ENCODE results near the gene SREBF2. TPM values are rescaled to one million over a fixed set of nuclear protein-coding genes. Genes with fewer than 3 reads are reported as not detected.

SREBF2 gene
- total RNA-seq, 2 experiments from 2014 or later: 167 to 312 TPM

DNA sequence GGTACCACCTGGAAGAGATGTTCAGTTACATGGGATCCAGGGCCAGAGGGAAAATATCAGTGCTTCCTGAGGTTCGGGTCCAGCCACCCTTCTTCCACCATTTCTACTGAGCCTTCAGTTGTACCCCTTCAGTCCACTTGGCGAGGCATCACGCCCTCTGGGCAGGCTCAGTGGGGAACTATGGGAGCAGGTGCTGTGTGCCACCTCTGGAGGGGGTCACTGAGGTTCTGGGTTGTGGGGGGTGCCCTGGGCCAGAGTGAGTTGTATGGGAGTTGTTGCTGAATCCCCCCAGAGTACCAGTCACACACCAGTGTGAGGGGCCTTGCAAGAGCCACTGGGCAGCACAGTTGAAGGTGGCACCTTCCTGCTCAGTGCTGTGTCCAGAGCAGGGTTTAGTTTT is 2.7 kb upstream of the SREBF2 start:
- intact Hi-C loops (cut with micrococcal nuclease; ENCODE audit: unreplicated experiment): loop anchor here (5.0 kb wide), 1 partner anchor 92 kb away; no protein-coding TSS in a partner anchor
- ChIA-PET CTCF (ENCODE audit: unreplicated experiment) (interaction anchor here (1.0 kb wide), 1 partner anchor 32 kb away, joined by 3 read pairs; no protein-coding TSS in a partner anchor), POLR2A (interaction anchor here (0.5 to 2.0 kb wide), 2 partner anchors 10 to 24 kb away, joined by 3 to 6 read pairs; no protein-coding TSS in a partner anchor)
- Histone ChIP-seq H3K27ac (ENCODE audit: low read depth, low read length, poor library complexity, severe bottlenecking) (no peak overlapping the region), H3K4me1 (ENCODE audit: insufficient read depth, low read length, poor library complexity, severe bottlenecking) (peaks cover 42% of the 10 kb centered on the region), H2AFZ (ENCODE audit: low read length) (no peak overlapping the region), H3K79me2 (ENCODE audit: insufficient read depth, low read depth, low read length) (peaks cover 32% of the 10 kb centered on the region), H3K9me3 (ENCODE audit: low read length) (no peaks in the 10 kb centered on the region; the same call in 1 of the 2 replicates), H4K20me1 (ENCODE audit: insufficient read depth, low read length) (no peaks in the 10 kb centered on the region), H3K4me3 (ENCODE audit: low read depth, low read length, poor library complexity, severe bottlenecking) (no peak overlapping the region), H3K9me2 (ENCODE audit: insufficient read depth, low read length) (no peaks in the 10 kb centered on the region), H3K4me2 (ENCODE audit: low read length) (no peak overlapping the region), H3K36me3 (ENCODE audit: insufficient read depth, low read length) (peaks cover 30% of the 10 kb centered on the region)
- TF ChIP-seq EZH2phosphoT487 (IDR thresholded peaks at IDR 0.05; ENCODE audit: borderline replicate concordance, low read depth, low read length) (no peak), CTCF (conservative IDR thresholded peaks at IDR 0.05; ENCODE audit: low read length) (peak; percentile 45; the same call in 1 of the 2 replicates)
- BruUV-seq (replicated peaks): no TSS peak
- peak; percentile 34 for DNase-seq (ENCODE audit: low spot score)

- no TSS peak for BruUV-seq (replicated peaks)
- Histone ChIP-seq H4K20me1 (ENCODE audit: insufficient read depth, low read length) (peaks cover 8% of the 10 kb centered on the region), H3K9me2 (ENCODE audit: insufficient read depth, low read length) (no peaks in the 10 kb centered on the region), H3K4me3 (ENCODE audit: low read depth, low read length, poor library complexity, severe bottlenecking) (peak overlapping the region; percentile 90), H3K9me3 (ENCODE audit: low read length) (no peaks in the 10 kb centered on the region; the same call in 1 of the 2 replicates), H3K4me2 (ENCODE audit: low read length) (peak overlapping the region; percentile 89; the same call in 1 of the 2 replicates), H3K27ac (ENCODE audit: low read depth, low read length, poor library complexity, severe bottlenecking) (peak overlapping the region; percentile 84), H3K79me2 (ENCODE audit: insufficient read depth, low read depth, low read length) (peaks cover 44% of the 10 kb centered on the region), H2AFZ (ENCODE audit: low read length) (no peak overlapping the region), H3K36me3 (ENCODE audit: insufficient read depth, low read length) (peaks cover 32% of the 10 kb centered on the region), H3K4me1 (ENCODE audit: insufficient read depth, low read length, poor library complexity, severe bottlenecking) (peaks cover 52% of the 10 kb centered on the region)
- ChIA-PET POLR2A (interaction anchor here (0.6 to 2.0 kb wide), 4 partner anchors 9 to 85 kb away, joined by 3 to 6 read pairs (median 4); no protein-coding TSS in a partner anchor), CTCF (ENCODE audit: unreplicated experiment) (no interaction called here)
- TF ChIP-seq EZH2phosphoT487 (IDR thresholded peaks at IDR 0.05; ENCODE audit: borderline replicate concordance, low read depth, low read length) (no peak), CTCF (conservative IDR thresholded peaks at IDR 0.05; ENCODE audit: low read length) (no peak)
- intact Hi-C loops (cut with micrococcal nuclease; ENCODE audit: unreplicated experiment): loop anchor here (5.0 kb wide), 1 partner anchor 91 kb away; no protein-coding TSS in a partner anchor
- DNase-seq (ENCODE audit: low spot score): peak; percentile 32
These were observed 1.5 kb upstream of the SREBF2 start for GRCh38 chr22:41831383-41831782.
